ENCODE data around the gene NECAP2.
"Not testable (repeated sequence)": the region's sequence is repeated elsewhere in the genome, so short reads cannot be mapped to it uniquely, and the experiment has no call there.

Gene NECAP2

DNA sequence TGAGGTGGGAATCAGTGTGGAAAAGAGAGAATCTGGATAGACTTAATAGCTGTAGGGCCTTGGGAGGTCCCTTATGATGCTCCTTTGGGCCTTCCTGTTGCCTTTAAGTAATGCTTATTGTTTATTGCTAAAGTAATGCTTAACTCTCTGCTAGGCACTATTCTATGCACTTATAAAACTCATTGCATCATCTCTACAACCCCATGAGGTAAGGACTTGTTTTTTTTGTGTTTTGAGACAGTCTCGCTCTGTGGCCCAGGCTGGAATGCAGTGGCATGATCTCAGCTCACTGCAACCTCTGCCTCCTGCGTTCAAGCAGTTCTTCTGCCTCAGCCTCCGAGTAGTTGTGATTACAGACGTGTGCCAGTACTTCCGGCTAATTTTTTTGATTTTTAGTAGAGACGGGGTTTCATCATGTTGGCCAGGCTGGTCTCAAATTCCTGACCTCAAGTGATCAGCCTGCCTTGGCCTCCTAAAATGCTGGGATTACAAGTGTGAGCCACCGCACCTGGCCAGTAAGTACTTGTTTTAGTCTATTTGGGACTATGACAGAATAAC is 22.3 kb downstream of the NECAP2 start:
- no peak for DNase-seq

DNA sequence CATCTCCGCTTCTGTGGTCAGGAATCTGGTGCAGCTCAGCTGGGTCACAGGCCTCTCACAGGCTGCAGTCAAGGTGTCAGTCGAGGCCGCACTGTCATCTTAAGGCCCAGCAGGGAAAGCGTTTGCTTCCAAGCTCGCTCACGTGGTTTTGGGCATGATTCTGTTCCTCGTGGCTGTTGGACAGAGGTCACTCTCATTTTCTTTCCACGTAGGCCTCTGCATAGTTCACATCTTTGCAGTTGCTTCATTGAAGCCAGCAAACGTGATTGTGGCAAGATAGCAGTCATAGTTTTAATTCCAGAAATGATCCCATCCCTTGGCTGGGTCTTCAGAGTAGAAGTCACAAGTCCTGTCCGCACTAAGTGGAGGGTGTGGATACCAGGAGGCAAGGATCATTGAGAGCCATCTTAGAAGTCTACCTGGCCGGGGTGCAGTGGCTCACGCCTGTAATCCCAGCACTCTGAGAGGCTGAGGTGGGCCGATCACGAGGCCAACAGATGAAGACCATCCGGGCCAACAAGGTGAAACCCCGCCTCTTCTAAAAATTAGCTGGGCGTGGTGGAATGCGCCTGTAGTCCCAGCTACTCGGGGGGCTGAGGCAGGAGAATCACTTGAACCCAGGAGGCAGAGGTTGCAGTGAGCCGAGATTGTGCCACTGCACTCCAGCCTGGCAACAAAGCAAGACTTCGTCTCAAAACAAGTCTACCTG is 24.5 kb downstream of the NECAP2 start:
- DNase-seq, result no peak

DNA sequence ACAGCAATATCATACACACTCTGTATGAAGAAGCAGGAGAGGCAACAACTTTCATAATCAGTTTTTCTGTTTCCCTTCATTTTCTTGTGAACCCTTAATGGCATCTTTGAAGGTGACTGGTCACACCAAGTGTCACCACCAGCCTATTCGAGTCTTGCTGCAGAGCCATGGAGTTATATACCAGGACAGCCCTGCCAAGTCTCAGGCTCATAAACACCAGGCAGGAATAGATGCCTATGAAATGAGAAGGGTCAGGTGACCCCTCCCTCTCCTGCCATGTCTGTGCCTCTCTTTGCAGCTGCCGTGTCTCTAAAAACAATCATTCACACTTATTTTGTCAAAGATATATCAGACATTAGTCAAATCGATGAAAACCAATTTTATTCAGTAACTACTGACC is 28.0 kb downstream of the NECAP2 start:
- no peak for DNase-seq

DNA sequence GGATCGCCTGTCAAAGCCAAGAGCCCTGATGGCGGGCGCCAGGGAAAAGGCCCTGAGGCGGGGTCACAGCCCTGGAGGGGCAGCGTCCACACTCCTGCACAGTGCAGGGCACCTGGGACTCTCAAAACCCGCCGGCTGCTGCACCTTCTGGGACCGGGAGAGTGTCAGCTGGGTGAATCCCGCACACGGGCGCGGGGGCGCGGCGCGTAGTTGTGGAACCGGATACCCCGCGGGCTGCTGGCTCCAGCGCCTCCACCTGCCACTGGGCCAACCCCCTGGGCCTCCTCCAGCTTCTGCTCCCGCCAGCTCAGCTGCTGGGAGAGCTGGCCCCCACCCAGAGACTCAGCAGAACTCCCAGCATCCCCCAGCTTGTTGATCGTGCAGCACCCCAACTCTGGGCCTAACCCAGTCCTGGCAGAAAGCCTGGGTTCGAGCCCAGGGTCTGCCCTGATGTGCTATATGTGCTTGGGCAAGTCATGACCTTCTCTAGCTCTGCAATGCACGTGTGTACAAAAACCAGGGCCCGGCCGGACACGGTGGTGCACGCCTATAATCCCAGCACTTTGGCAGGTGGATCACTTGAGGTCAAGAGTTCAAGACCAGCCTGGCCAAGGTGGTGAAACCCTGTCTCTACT is 33.8 kb downstream of the NECAP2 start:
- no peak for DNase-seq

- not testable (repeated sequence) for DNase-seq
Observed at GRCh38 chr1:16474891-16475290, 34.4 kb downstream of the NECAP2 start.

- DNase-seq, result not testable (repeated sequence)
Observed at GRCh38 chr1:16475771-16476770, 35.5 kb downstream of the NECAP2 start.

DNA sequence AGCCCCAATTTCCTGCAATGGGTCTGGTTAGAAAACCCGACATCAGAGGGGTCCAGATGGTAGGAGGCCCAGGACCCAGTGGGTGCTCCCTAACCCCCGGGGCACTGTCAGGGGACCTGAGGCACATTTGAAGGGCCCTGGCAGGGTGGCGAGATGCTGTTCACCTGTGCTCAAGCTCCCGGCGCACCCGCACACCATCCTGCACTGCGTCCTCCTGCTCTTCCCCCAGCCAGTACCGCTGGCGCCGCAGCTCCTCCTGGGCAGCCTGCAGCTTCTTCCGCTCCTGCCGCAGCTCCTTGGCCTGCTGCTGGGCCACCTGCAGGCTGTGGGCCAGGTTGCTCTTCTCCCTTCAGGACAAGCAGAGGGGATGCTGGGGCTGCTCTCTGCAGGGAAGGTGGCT is 37.6 kb downstream of the NECAP2 start:
- DNase-seq, result no peak

DNA sequence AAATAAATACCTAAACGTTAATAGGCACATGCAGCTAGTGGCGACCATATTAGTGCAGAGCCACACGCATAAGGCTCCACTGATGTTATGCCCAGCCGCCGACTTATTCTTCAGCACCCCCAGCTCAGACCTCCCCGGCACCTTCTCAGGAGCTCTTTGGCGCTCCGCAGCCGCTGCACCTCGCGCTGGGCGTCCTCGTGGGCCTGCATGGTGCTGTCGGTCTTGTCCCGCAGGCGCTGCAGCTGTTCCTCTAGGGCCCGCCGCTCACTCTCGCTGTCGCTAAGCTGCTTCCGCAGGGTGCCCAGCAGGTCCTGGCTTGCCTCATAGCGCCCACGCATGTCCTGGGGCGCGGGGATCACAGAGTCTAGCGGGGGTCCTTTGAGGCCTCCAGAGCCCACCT is 42.6 kb downstream of the NECAP2 start:
- DNase-seq, result not testable (repeated sequence)

DNA sequence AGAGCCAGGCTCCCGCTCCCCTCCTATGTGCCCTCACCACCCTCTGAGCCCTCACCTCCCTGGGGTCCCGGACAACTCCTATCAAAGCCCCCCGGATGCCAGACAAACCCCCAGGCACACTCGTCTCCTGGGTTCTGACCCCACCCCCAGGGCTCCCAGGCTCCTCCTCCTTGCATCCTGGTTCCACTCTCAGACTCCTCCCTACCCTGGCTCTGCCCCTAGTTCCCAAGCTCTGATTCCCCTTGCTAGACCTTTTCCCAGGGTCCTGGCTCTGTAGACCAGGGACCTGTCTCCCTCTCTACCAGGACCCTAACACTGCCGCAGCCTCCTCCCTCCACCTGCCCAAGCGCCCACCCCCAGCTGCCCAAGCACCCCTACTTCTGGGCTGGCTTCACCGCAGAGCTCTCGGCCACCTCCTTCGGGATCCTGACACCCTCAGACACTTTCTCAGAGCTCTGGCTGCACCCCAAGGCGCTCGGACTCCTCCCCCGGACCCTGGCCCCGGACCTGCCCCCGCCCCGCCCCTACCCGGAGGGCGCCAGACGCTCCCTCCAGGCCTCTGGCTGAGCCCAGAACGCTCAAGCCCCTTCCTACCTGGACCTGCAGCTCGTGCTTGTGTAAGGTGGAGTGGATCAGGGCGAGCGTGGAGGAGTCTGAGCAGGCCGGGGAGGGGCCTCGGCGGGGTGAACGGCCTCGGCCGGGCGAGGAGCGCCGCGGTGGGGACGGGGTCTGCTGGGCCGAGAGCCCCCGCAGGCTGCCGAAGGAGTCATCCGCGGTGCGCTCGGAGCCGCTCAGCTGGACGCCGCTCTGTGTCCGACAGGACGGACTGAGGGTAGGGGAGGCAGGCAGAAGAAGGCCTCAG is 43.3 kb downstream of the NECAP2 start:
- DNase-seq, result not testable (repeated sequence)

- no peak for DNase-seq
Observed at GRCh38 chr1:16484501-16484835, 43.9 kb downstream of the NECAP2 start.

GRCh38 chr1:16484931-16485330 is 44.4 kb downstream of the NECAP2 start:
- no peak for DNase-seq

GRCh38 chr1:16486316-16486715 is 45.8 kb downstream of the NECAP2 start:
- not testable (repeated sequence) for DNase-seq

GRCh38 chr1:16487011-16487410 is 46.5 kb downstream of the NECAP2 start:
- not testable (repeated sequence) for DNase-seq

- DNase-seq, result not testable (repeated sequence)
Observed at GRCh38 chr1:16489195-16489880, 48.8 kb downstream of the NECAP2 start.

DNA sequence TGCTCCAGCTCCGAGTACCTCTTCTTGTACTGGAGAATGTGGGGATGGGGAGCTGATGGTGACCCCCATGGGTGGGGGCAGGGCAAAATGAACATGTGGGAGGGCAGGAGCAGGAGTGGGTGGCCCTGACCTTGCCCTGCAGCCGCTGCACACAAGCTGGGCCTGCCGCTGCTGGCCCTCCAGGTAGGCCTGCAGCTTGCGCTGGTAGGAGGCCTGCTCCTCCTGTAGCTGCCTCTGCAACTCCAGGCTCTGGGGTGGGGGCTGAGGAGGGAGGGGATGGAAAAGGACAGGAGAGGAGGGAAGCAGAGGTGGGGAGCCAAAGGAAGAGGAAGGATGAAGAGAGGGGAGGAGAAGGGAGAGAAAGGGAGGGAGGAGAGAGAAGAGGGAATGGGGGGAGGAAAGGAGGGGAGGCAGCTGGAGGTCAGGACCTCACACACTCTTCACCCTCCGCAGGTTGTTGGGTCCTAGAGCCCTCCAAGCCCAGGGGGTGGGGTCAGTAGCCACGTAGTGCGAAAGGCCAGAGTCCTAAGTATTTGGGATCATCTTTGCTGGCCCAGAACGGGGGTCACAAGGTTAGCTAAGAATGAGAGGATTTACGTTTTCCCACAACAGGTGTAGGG is 50.6 kb downstream of the NECAP2 start:
- DNase-seq, result no peak

DNA sequence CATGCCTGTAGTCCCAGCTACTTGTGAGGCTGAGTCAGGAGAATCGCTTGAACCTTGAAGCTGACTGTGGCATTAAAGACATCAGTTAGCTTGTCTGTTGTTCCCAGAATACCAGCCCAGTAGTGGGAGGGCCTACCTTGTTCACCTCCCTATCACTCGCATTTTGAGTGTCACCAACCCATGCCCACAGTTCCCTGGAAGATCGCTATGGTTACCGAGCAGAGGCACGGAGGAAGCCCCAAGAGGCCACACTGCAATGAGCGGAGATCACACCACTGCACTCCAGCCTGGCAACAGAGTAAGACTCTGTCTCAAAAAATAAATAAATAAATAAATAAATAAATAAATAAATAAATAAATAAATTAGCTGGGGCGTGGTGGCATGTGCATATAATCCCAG is 52.4 kb downstream of the NECAP2 start:
- not testable (repeated sequence) for DNase-seq

DNA sequence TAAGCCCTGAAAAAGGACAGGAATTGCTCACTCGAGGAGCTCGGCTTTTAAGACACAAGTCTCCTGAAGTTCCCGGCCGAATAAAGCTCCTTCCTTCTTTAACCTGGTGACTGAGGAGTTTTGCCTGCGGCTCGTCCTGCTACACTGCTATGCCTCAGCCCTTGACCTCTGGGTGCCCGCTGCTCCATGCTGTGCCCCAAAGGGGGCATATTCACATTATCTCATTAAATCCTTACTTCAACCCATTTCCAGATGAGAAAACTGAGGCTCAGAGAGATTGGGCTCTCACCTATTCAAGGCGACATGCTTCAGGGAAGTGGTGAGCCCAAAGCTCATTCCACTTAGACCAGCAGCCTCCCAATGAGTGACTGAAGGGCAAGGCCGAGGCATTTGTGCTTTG is 53.2 kb downstream of the NECAP2 start:
- DNase-seq, result not testable (repeated sequence)

GRCh38 chr1:16497474-16497904 is 57.0 kb downstream of the NECAP2 start:
- not testable (repeated sequence) for DNase-seq

GRCh38 chr1:16498047-16498446 is 57.5 kb downstream of the NECAP2 start:
- not testable (repeated sequence) for DNase-seq

DNA sequence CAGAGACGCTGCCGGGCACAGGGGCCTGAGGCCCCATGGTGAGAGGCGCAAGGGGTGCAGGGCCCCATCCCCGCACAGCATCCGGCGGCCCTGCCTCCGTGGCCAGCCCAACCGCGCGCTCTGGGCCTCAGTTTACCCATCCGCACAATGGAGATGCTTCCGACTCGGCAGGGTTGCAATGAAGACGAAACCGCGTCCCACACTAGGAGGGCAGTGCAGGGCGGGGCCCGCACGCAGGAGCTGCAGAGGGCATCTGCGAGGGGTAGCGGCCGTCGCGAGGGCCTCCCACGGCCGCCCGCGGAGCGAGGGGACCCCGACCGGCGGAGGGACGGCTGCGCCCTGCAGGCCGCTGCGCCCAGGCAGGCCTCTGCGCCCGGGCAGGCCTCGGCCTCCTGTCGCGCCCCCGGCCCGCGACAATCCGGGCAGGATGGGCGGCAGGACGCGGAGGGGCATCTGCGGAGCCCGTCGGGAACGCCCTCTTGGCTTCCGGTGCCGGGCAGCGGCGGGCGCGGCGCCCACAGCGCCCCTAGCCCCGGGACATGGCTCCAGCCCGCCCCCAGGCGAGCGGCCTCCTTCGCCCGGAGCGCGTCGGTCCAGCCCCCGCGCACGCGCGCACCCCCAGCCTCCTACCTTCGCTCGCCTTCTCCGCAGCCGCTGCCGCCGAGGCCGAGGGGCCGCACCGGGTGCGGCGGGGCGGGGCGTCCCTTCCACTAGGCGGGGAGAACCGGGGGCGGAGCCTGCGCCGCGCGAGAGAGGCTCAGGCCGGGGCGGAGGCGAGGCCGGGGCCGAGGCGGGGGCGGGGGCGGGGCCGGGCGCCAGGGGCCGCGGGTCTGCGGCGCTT is 58.3 kb downstream of the NECAP2 start:
- DNase-seq, result peak; percentile 89
